ENCODE results near the gene DNAJC15. TPM values are rescaled to one million over a fixed set of nuclear protein-coding genes. Genes with fewer than 3 reads are reported as not detected.
A peak's percentile ranks its signal among the peaks of the same experiment; 100 is the strongest.

The DNAJC15 gene
- total RNA-seq, 2 donors from 2014 or later = 29.7 to 46.9 TPM

GRCh38 chr13:43129511-43130110 is 106.2 kb downstream of the DNAJC15 start:
- no peaks in the 10 kb centered on the region for H3K27me3 Mint-ChIP-seq (ENCODE audit: insufficient read depth)

GRCh38 chr13:43132257-43132656 is 108.9 kb downstream of the DNAJC15 start:
- TF ChIP-seq, protein P1, sequence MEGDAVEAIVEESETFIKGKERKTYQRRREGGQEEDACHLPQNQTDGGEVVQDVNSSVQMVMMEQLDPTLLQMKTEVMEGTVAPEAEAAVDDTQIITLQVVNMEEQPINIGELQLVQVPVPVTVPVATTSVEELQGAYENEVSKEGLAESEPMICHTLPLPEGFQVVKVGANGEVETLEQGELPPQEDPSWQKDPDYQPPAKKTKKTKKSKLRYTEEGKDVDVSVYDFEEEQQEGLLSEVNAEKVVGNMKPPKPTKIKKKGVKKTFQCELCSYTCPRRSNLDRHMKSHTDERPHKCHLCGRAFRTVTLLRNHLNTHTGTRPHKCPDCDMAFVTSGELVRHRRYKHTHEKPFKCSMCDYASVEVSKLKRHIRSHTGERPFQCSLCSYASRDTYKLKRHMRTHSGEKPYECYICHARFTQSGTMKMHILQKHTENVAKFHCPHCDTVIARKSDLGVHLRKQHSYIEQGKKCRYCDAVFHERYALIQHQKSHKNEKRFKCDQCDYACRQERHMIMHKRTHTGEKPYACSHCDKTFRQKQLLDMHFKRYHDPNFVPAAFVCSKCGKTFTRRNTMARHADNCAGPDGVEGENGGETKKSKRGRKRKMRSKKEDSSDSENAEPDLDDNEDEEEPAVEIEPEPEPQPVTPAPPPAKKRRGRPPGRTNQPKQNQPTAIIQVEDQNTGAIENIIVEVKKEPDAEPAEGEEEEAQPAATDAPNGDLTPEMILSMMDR (conservative IDR thresholded peaks at IDR 0.05) = peak; percentile 69
- H3K4me1 Mint-ChIP-seq = peaks cover 40% of the 10 kb centered on the region
- DNase-seq = peak; percentile 87
- WGBS, 2 experiments (ENCODE audit: insufficient coverage in 1 of 2, insufficient read length in 1 of 2) = 21% methylated on average over 4 of the region's 4 CpGs; no CpG with 5 or more reads in 1 of the 2 experiments
- no peaks in the 10 kb centered on the region for H3K36me3 Mint-ChIP-seq (ENCODE audit: low read depth)
- no peaks in the 10 kb centered on the region for H3K9me3 Mint-ChIP-seq
- no peak overlapping the region for H3K4me3 Mint-ChIP-seq
- Histone ChIP-seq H3K9me3 (ENCODE audit: control insufficient read depth, low read length) (no peaks in the 10 kb centered on the region), H3K27me3 (ENCODE audit: control insufficient read depth, insufficient read depth, low read length, poor library complexity, severe bottlenecking) (no peaks in the 10 kb centered on the region), H3K9ac (ENCODE audit: extremely low read depth, low read length, poor library complexity, severe bottlenecking) (no peak overlapping the region), H3K36me3 (ENCODE audit: control insufficient read depth, insufficient read depth, low read length) (no peaks in the 10 kb centered on the region), H3K27ac (ENCODE audit: low read depth, low read length) (no peak overlapping the region), H3K4me3 (ENCODE audit: low read length) (no peak overlapping the region), H3K4me1 (ENCODE audit: control insufficient read depth, insufficient read depth, low read length) (no peaks in the 10 kb centered on the region)
- no peak overlapping the region for H3K27ac Mint-ChIP-seq
- H3K27me3 Mint-ChIP-seq (ENCODE audit: insufficient read depth) = no peaks in the 10 kb centered on the region

More at GRCh38 chr13:43129511-43130110, 106.2 kb downstream of the DNAJC15 start:
- Histone ChIP-seq H3K27me3 (ENCODE audit: control insufficient read depth, insufficient read depth, low read length, poor library complexity, severe bottlenecking) (no peaks in the 10 kb centered on the region), H3K4me3 (ENCODE audit: low read length) (no peak overlapping the region), H3K9me3 (ENCODE audit: control insufficient read depth, low read length) (no peaks in the 10 kb centered on the region), H3K9ac (ENCODE audit: extremely low read depth, low read length, poor library complexity, severe bottlenecking) (no peak overlapping the region), H3K4me1 (ENCODE audit: control insufficient read depth, insufficient read depth, low read length) (peaks cover 7% of the 10 kb centered on the region), H3K36me3 (ENCODE audit: control insufficient read depth, insufficient read depth, low read length) (no peaks in the 10 kb centered on the region), H3K27ac (ENCODE audit: low read depth, low read length) (no peak overlapping the region)
- H3K4me1 Mint-ChIP-seq = peaks cover 39% of the 10 kb centered on the region
- no peak for DNase-seq
- no peak overlapping the region for H3K27ac Mint-ChIP-seq
- H3K4me3 Mint-ChIP-seq = no peak overlapping the region
- TF ChIP-seq, protein P1 (conservative IDR thresholded peaks at IDR 0.05) = no peak
- no peaks in the 10 kb centered on the region for H3K36me3 Mint-ChIP-seq (ENCODE audit: low read depth)
- WGBS, 2 experiments (ENCODE audit: insufficient coverage in 1 of 2, insufficient read length in 1 of 2) = 94 to 100% methylated on average over 1 to 3 of the region's 3 CpGs
- H3K9me3 Mint-ChIP-seq = no peaks in the 10 kb centered on the region

GRCh38 chr13:43132911-43133310 is 109.5 kb downstream of the DNAJC15 start:
- no peak overlapping the region for H3K27ac ChIP-seq (ENCODE audit: low read depth, low read length)

More at GRCh38 chr13:43132911-43133310, 109.5 kb downstream of the DNAJC15 start:
- H3K9me3 Mint-ChIP-seq = no peaks in the 10 kb centered on the region
- no peaks in the 10 kb centered on the region for H3K27me3 ChIP-seq (ENCODE audit: control insufficient read depth, insufficient read depth, low read length, poor library complexity, severe bottlenecking)
- no peaks in the 10 kb centered on the region for H3K4me1 ChIP-seq (ENCODE audit: control insufficient read depth, insufficient read depth, low read length)
- 76% methylated on average over 5 of the region's 5 CpGs; no CpG with 5 or more reads in 1 of the 2 experiments for WGBS, 2 experiments (ENCODE audit: insufficient coverage in 1 of 2, insufficient read length in 1 of 2)
- H3K36me3 Mint-ChIP-seq (ENCODE audit: low read depth) = no peaks in the 10 kb centered on the region
- H3K4me1 Mint-ChIP-seq = peaks cover 33% of the 10 kb centered on the region
- no peak overlapping the region for H3K9ac ChIP-seq (ENCODE audit: extremely low read depth, low read length, poor library complexity, severe bottlenecking)
- no peak overlapping the region for H3K4me3 ChIP-seq (ENCODE audit: low read length)
- no peaks in the 10 kb centered on the region for H3K27me3 Mint-ChIP-seq (ENCODE audit: insufficient read depth)
- no peaks in the 10 kb centered on the region for H3K36me3 ChIP-seq (ENCODE audit: control insufficient read depth, insufficient read depth, low read length)
- no peak overlapping the region for H3K4me3 Mint-ChIP-seq
- no peaks in the 10 kb centered on the region for H3K9me3 ChIP-seq (ENCODE audit: control insufficient read depth, low read length)
- TF ChIP-seq, protein P1 (conservative IDR thresholded peaks at IDR 0.05) = no peak
- no peak overlapping the region for H3K27ac Mint-ChIP-seq
- DNase-seq = no peak

Measured in endodermal cell (in vitro differentiated cells).